Calu3 (cell line): Measurements from ENCODE around the gene RAB3IL1. TPM values are rescaled to one million over a fixed set of nuclear protein-coding genes. Genes with fewer than 3 reads are reported as not detected.
"Not testable (repeated sequence)": the region's sequence is repeated elsewhere in the genome, so short reads cannot be mapped to it uniquely, and the experiment has no call there.

Source experiments
- Bru-seq: library from RNA; stranded (reverse); fragments of 400-500 nt; gene quantifications from one replicate; lab custom pipeline; 2021; lab: Mats Ljungman, UMichigan
- BruChase-seq, 2 experiments: library from RNA; stranded (reverse); fragments of 400-500 nt; gene quantifications; one replicate each; lab custom pipeline; 2021; lab: Mats Ljungman, UMichigan
- BruUV-seq: library from RNA; stranded (reverse); fragments of 400-500 nt; replicated peaks from 2 replicates; lab custom pipeline; 2021; lab: Mats Ljungman, UMichigan
- CTCF ChIA-PET: fragments of 300-600 bp; sonication (Branson Sonifier 250); formaldehyde crosslinking; loops from one replicate; lab custom pipeline; 2022; ENCODE audit warnings: antibody characterized with exemption; lab: Charles Lee
- DNase-seq: peaks from one replicate; pipeline ENCODE4 v3.0.0; 2022
- H3K27ac Mint-ChIP-seq: one replicate; pipeline ENCODE4 v1.8.0; 2022; ENCODE audit warnings: mixed read lengths; ENCODE audit not compliant: unreplicated experiment
- H3K27me3 Mint-ChIP-seq: one replicate; pipeline ENCODE4 v1.8.0; 2022; ENCODE audit warnings: mixed read lengths; ENCODE audit not compliant: unreplicated experiment
- H3K36me3 Mint-ChIP-seq: one replicate; pipeline ENCODE4 v1.8.0; 2022; ENCODE audit warnings: mild to moderate bottlenecking, moderate library complexity, mixed read lengths; ENCODE audit not compliant: insufficient read depth, unreplicated experiment
- H3K4me1 Mint-ChIP-seq: one replicate; pipeline ENCODE4 v1.8.0; 2022; ENCODE audit warnings: mild to moderate bottlenecking, low read depth, mixed read lengths; ENCODE audit not compliant: unreplicated experiment
- H3K4me3 Mint-ChIP-seq: one replicate; pipeline ENCODE4 v1.8.0; 2022; ENCODE audit warnings: mild to moderate bottlenecking, low read depth, moderate library complexity, mixed read lengths; ENCODE audit not compliant: unreplicated experiment
- H3K9me3 Mint-ChIP-seq: one replicate; pipeline ENCODE4 v1.8.0; 2022; ENCODE audit warnings: low read depth, mixed read lengths; ENCODE audit not compliant: unreplicated experiment
- CTCF ChIP-seq: fragments of 200-600 bp; IDR thresholded peaks from one replicate; pipeline ENCODE4 v1.8.0; 2022; ENCODE audit warnings: antibody characterized with exemption; ENCODE audit not compliant: unreplicated experiment
- intact Hi-C: fragments of 100-400 bp; cut with micrococcal nuclease; formaldehyde crosslinking; loops from one replicate; pipeline ENCODE4 v1.10.0; 2022; ENCODE audit not compliant: unreplicated experiment
- long read RNA-seq: library from polyadenylated mRNA; stranded (forward); transcript quantifications from one replicate; pipeline ENCODE4 v2.0.0, GENCODE V29; 2022
- total RNA-seq: library from RNA; stranded (reverse); gene quantifications from 2 replicates; pipeline ENCODE4 v1.2.3, GENCODE V29; 2022

The RAB3IL1 gene
- total RNA-seq (0.76 and 2.4 TPM in 2 replicates), Bru-seq, nascent RNA (percentile 13 among the genes with signal in this experiment), BruChase-seq, experiment 1, labeled RNA remaining after a 6-hour chase (percentile 11 among the genes with signal in this experiment), BruChase-seq, experiment 2, labeled RNA remaining after a 2-hour chase (percentile 13 among the genes with signal in this experiment)
- long read RNA-seq = 0 reads

- H3K4me3 Mint-ChIP-seq = peak within 1 kb of the TSS; percentile 79
- no peak for TF ChIP-seq CTCF
- H3K27me3 Mint-ChIP-seq = peaks cover 98% of the 10 kb centered on the region
- CTCF ChIA-PET = interaction anchor here (0.6 to 0.8 kb wide), 2 partner anchors 90 to 153 kb away, joined by 3 read pairs; no protein-coding TSS in a partner anchor
- no peaks in the 10 kb centered on the region for H3K9me3 Mint-ChIP-seq
- intact Hi-C loops = no loop called here
- DNase-seq = peak; percentile 42
- peaks cover 11% of the 10 kb centered on the region for H3K36me3 Mint-ChIP-seq
- no TSS peak for BruUV-seq
- H3K4me1 Mint-ChIP-seq = peaks cover 8% of the 10 kb centered on the region
- peak within 1 kb of the TSS; percentile 77 for H3K27ac Mint-ChIP-seq
These were observed at the start of gene RAB3IL1 for GRCh38 chr11:61917334-61918109. Gene RAB3IL1 (minus strand): TSS chr11:61917566. CDS start chr11:61917367, 199 bp downstream.

GRCh38 chr11:61966734-61967115 lies 49.4 kb upstream of the RAB3IL1 start:
- no peak for TF ChIP-seq CTCF
- intact Hi-C loops = no loop called here
- H3K4me3 Mint-ChIP-seq = peak overlapping the region; percentile 86
- H3K4me1 Mint-ChIP-seq = peaks cover 70% of the 10 kb centered on the region
- CTCF ChIA-PET = interaction anchor here (0.8 to 2.3 kb wide), 2 partner anchors 19 to 79 kb away, joined by 3 to 6 read pairs; no protein-coding TSS in a partner anchor
- no TSS peak for BruUV-seq
- H3K27me3 Mint-ChIP-seq = no peaks in the 10 kb centered on the region
- H3K27ac Mint-ChIP-seq = peak overlapping the region; percentile 67
- H3K36me3 Mint-ChIP-seq = peaks cover 90% of the 10 kb centered on the region
- no peak for DNase-seq
- no peaks in the 10 kb centered on the region for H3K9me3 Mint-ChIP-seq

GRCh38 chr11:61964666-61965271 lies 47.4 kb upstream of the RAB3IL1 start:
- peaks cover 57% of the 10 kb centered on the region for H3K4me1 Mint-ChIP-seq
- CTCF ChIA-PET = interaction anchor here (1.3 kb wide), 1 partner anchor 117 kb away, joined by 4 read pairs; no protein-coding TSS in a partner anchor
- H3K36me3 Mint-ChIP-seq = peaks cover 89% of the 10 kb centered on the region
- intact Hi-C loops, DNase-seq, H3K27me3 Mint-ChIP-seq, H3K9me3 Mint-ChIP-seq: not testable (repeated sequence)
- H3K4me3 Mint-ChIP-seq = peak overlapping the region; percentile 86
- peak overlapping the region; percentile 89 for H3K27ac Mint-ChIP-seq
- BruUV-seq = TSS peak; percentile 67

GRCh38 chr11:61964058-61964665 lies 46.8 kb upstream of the RAB3IL1 start:
- H3K27ac Mint-ChIP-seq = peak overlapping the region; percentile 89
- H3K27me3 Mint-ChIP-seq = no peaks in the 10 kb centered on the region
- H3K4me1 Mint-ChIP-seq = peaks cover 55% of the 10 kb centered on the region
- intact Hi-C loops = no loop called here
- TF ChIP-seq CTCF = no peak
- H3K36me3 Mint-ChIP-seq = peaks cover 89% of the 10 kb centered on the region
- no peak for DNase-seq
- H3K4me3 Mint-ChIP-seq = peak overlapping the region; percentile 86
- CTCF ChIA-PET = no interaction called here
- no TSS peak for BruUV-seq
- H3K9me3 Mint-ChIP-seq = no peaks in the 10 kb centered on the region
